Caco-2 (cell line): ENCODE data around the gene CASZ1. TPM values are rescaled to one million over a fixed set of nuclear protein-coding genes. Genes with fewer than 3 reads are reported as not detected.

Source experiments
- BruUV-seq: library from RNA; stranded (reverse); fragments of 400-500 nt; replicated peaks from 2 replicates; lab custom pipeline; 2021; lab: Mats Ljungman, UMichigan
- CTCF ChIA-PET: fragments of 300-600 bp; sonication (Branson Sonifier 250); formaldehyde crosslinking; loops from one replicate; lab custom pipeline; 2022; ENCODE audit warnings: antibody characterized with exemption; lab: Charles Lee
- POLR2A ChIA-PET: fragments of 300-600 bp; sonication (Branson Sonifier 250); formaldehyde crosslinking; loops from one replicate; lab custom pipeline; 2022; ENCODE audit warnings: antibody characterized with exemption; lab: Charles Lee
- DNase-seq, 2 experiments: peaks; one replicate each; pipeline versions ENCODE4 v3.0.0 to v3.0.0-alpha.2; 2020 to 2022
- H3K27me3 ChIP-seq: replicated peaks from 2 replicates; pipeline ENCODE4 v1.6.0; 2011; ENCODE audit warnings: low read length; ENCODE audit not compliant: control insufficient read depth, insufficient read depth
- H3K36me3 ChIP-seq: 2 replicates; pipeline ENCODE4 v1.5.1; 2011; ENCODE audit warnings: low read length; ENCODE audit not compliant: control insufficient read depth, insufficient read depth
- H3K4me1 ChIP-seq: fragments of 250-450 bp; sonication (Bioruptor Pico); 2 replicates; pipeline ENCODE4 v1.5.1; 2020; ENCODE audit warnings: mild to moderate bottlenecking
- H3K4me3 ChIP-seq: 2 replicates; pipeline ENCODE4 v1.5.1; 2011; ENCODE audit warnings: low read depth, mild to moderate bottlenecking, control low read depth, low read length
- H3K9me3 ChIP-seq: fragments of 250-450 bp; sonication (Bioruptor Pico); 2 replicates; pipeline ENCODE4 v1.5.1; 2020; ENCODE audit warnings: mild to moderate bottlenecking, moderate library complexity
- H3K27ac Mint-ChIP-seq: one replicate; pipeline ENCODE4 v1.8.0; 2022; ENCODE audit warnings: mixed read lengths; ENCODE audit not compliant: unreplicated experiment
- H3K27me3 Mint-ChIP-seq: one replicate; pipeline ENCODE4 v1.8.0; 2022; ENCODE audit warnings: mixed read lengths; ENCODE audit not compliant: insufficient read depth, unreplicated experiment
- H3K36me3 Mint-ChIP-seq: one replicate; pipeline ENCODE4 v1.8.0; 2022; ENCODE audit warnings: mild to moderate bottlenecking, mixed read lengths; ENCODE audit not compliant: insufficient read depth, unreplicated experiment
- H3K4me1 Mint-ChIP-seq: one replicate; pipeline ENCODE4 v1.8.0; 2022; ENCODE audit warnings: low read depth, mixed read lengths; ENCODE audit not compliant: unreplicated experiment
- H3K4me3 Mint-ChIP-seq: one replicate; pipeline ENCODE4 v1.8.0; 2022; ENCODE audit warnings: mild to moderate bottlenecking, moderate library complexity, mixed read lengths; ENCODE audit not compliant: unreplicated experiment
- H3K9me3 Mint-ChIP-seq: one replicate; pipeline ENCODE4 v1.8.0; 2022; ENCODE audit warnings: mixed read lengths; ENCODE audit not compliant: unreplicated experiment
- CTCF ChIP-seq, 2 experiments: fragments of 200-600 bp in 1 of 2; IDR thresholded peaks; 1 replicate in 1 of 2; 2 replicates in 1 of 2; pipeline versions ENCODE4 v1.5.1 to v1.8.0; 2011 to 2022; ENCODE audit warnings: antibody characterized with exemption in 1 of 2, control low read depth in 1 of 2, inconsistent platforms in 1 of 2, low read depth in 1 of 2, low read length in 1 of 2, mild to moderate bottlenecking in 1 of 2, moderate library complexity in 1 of 2; ENCODE audit not compliant: insufficient read depth in 1 of 2, severe bottlenecking in 1 of 2, unreplicated experiment in 1 of 2
- intact Hi-C: fragments of 100-400 bp; cut with micrococcal nuclease; formaldehyde crosslinking; loops from one replicate; pipeline ENCODE4 v1.10.0; 2022; ENCODE audit not compliant: unreplicated experiment
- total RNA-seq: library from RNA; stranded (reverse); gene quantifications from 2 replicates; pipeline ENCODE4 v1.2.3, GENCODE V29; 2022

CASZ1 gene
- total RNA-seq, 1 experiment from 2014 or later: 10.9 TPM

GRCh38 chr1:10701145-10701544, 95.3 kb downstream of the CASZ1 start:
- no peak for TF ChIP-seq CTCF (IDR thresholded peaks at IDR 0.05; ENCODE audit: insufficient read depth in 1 of 2, low read depth in 1 of 2, low read length in 1 of 2, severe bottlenecking in 1 of 2, unreplicated experiment in 1 of 2)
- DNase-seq: no peak
- Histone ChIP-seq H3K36me3 (no peaks in the 10 kb centered on the region), H3K4me1 (peaks cover 5% of the 10 kb centered on the region; the same call in 1 of the 2 replicates), H3K4me3 (no peak overlapping the region), H3K9me3 (no peaks in the 10 kb centered on the region), H3K27me3 (no peaks in the 10 kb centered on the region)
- ChIA-PET CTCF (no interaction called here), POLR2A (no interaction called here)
- H3K4me1 Mint-ChIP-seq: peaks cover 8% of the 10 kb centered on the region
- no peak overlapping the region for H3K4me3 Mint-ChIP-seq
- no peaks in the 10 kb centered on the region for H3K9me3 Mint-ChIP-seq
- BruUV-seq: no TSS peak
- H3K36me3 Mint-ChIP-seq: peaks cover 8% of the 10 kb centered on the region
- H3K27me3 Mint-ChIP-seq: no peaks in the 10 kb centered on the region
- intact Hi-C loops: no loop called here
- H3K27ac Mint-ChIP-seq: no peak overlapping the region

GRCh38 chr1:10699470-10699835, 97.0 kb downstream of the CASZ1 start:
- H3K9me3 ChIP-seq: no peaks in the 10 kb centered on the region
- intact Hi-C loops: loop anchor here (10.0 kb wide), 1 partner anchor 185 kb away; no protein-coding TSS in a partner anchor
- Mint-ChIP-seq H3K36me3 (peaks cover 7% of the 10 kb centered on the region), H3K4me3 (no peak overlapping the region), H3K4me1 (peaks cover 8% of the 10 kb centered on the region), H3K9me3 (no peaks in the 10 kb centered on the region), H3K27ac (peak overlapping the region; percentile 56), H3K27me3 (no peaks in the 10 kb centered on the region)
- no peak overlapping the region for H3K4me3 ChIP-seq
- ChIA-PET POLR2A (no interaction called here), CTCF (no interaction called here)
- peaks cover 5% of the 10 kb centered on the region; the same call in 1 of the 2 replicates for H3K4me1 ChIP-seq
- BruUV-seq: no TSS peak
- H3K27me3 ChIP-seq: no peaks in the 10 kb centered on the region
- no peak for DNase-seq
- no peak for TF ChIP-seq CTCF (IDR thresholded peaks at IDR 0.05; ENCODE audit: insufficient read depth in 1 of 2, low read depth in 1 of 2, low read length in 1 of 2, severe bottlenecking in 1 of 2, unreplicated experiment in 1 of 2)
- no peaks in the 10 kb centered on the region for H3K36me3 ChIP-seq

- CTCF ChIA-PET: no interaction called here
- H3K36me3 Mint-ChIP-seq: peaks cover 1% of the 10 kb centered on the region
- peaks cover 8% of the 10 kb centered on the region for H3K4me1 Mint-ChIP-seq
- Histone ChIP-seq H3K27me3 (no peaks in the 10 kb centered on the region), H3K36me3 (no peaks in the 10 kb centered on the region), H3K9me3 (no peaks in the 10 kb centered on the region), H3K4me1 (peaks cover 5% of the 10 kb centered on the region; the same call in 1 of the 2 replicates), H3K4me3 (no peak overlapping the region)
- no peaks in the 10 kb centered on the region for H3K27me3 Mint-ChIP-seq
- no peak for TF ChIP-seq CTCF (IDR thresholded peaks at IDR 0.05; ENCODE audit: insufficient read depth in 1 of 2, low read depth in 1 of 2, low read length in 1 of 2, severe bottlenecking in 1 of 2, unreplicated experiment in 1 of 2)
- DNase-seq: no peak
- POLR2A ChIA-PET: no interaction called here
- no peaks in the 10 kb centered on the region for H3K9me3 Mint-ChIP-seq
- H3K4me3 Mint-ChIP-seq: no peak overlapping the region
- no peak overlapping the region for H3K27ac Mint-ChIP-seq
- intact Hi-C loops: loop anchor here (10.0 kb wide), 1 partner anchor 184 kb away; no protein-coding TSS in a partner anchor
- BruUV-seq: no TSS peak
Measured at GRCh38 chr1:10698726-10699469, 97.5 kb downstream of the CASZ1 start.
